GM12878 (cell line): ENCODE measurements around the gene TP73. TPM values are rescaled to one million over a fixed set of nuclear protein-coding genes. Genes with fewer than 3 reads are reported as not detected.

Source experiments
- ATAC-seq: fragments of 200-7000 bp; cut with Tn5 transposase; 3 replicates; pipeline ENCODE4 v1.9.1; 2020; ENCODE audit warnings: mild to moderate bottlenecking, moderate library complexity
- BruUV-seq: library from RNA; stranded (reverse); fragments of 400-500 nt; replicated peaks from 2 replicates; lab custom pipeline; 2021; lab: Mats Ljungman, UMichigan
- CTCF ChIA-PET: fragments of 300-600 bp; sonication (Branson Sonifier 250); formaldehyde crosslinking; extraction: SDS; loops from one replicate; lab custom pipeline; 2021; ENCODE audit warnings: inconsistent platforms; lab: Yijun Ruan, JAX
- POLR2A ChIA-PET: fragments of 350-600 bp; formaldehyde crosslinking; extraction: SDS; loops from one replicate; lab custom pipeline; 2021; ENCODE audit warnings: inconsistent platforms; lab: Charles Lee
- RAD21 ChIA-PET: fragments of 300-600 bp; sonication (Branson Sonifier 250); formaldehyde crosslinking; loops from one replicate; lab custom pipeline; 2023; ENCODE audit warnings: antibody characterized with exemption; ENCODE audit not compliant: unreplicated experiment; lab: Charles Lee
- SMC1A ChIA-PET: fragments of 300-600 bp; sonication (Branson Sonifier 250); formaldehyde crosslinking; loops from one replicate; lab custom pipeline; 2023; ENCODE audit not compliant: unreplicated experiment, uncharacterized antibody; lab: Charles Lee
- DNase-seq: peaks from one replicate; pipeline ENCODE4 v3.0.0-alpha.2; 2011; ENCODE audit warnings: low read depth, low spot score
- FAIRE-seq: peaks from 3 replicates; lab custom pipeline; 2011; peaks lifted over from hg19 to GRCh38; lab: Jason Lieb, UNC
- H2AFZ ChIP-seq: 2 replicates; pipeline ENCODE4 v1.6.0; 2011; ENCODE audit warnings: low read depth, low read length, control low read depth; ENCODE audit not compliant: control insufficient read depth
- H3K27ac ChIP-seq: 2 replicates; pipeline ENCODE4 v1.5.1; 2011; ENCODE audit warnings: control low read depth; ENCODE audit not compliant: control insufficient read depth, insufficient read depth
- H3K27me3 ChIP-seq, 2 experiments: replicated peaks in 1 of 2; 2 replicates each; pipeline versions ENCODE4 v1.6.0 to v1.6.1; 2011; ENCODE audit warnings: low read length in 1 of 2; ENCODE audit not compliant: control insufficient read depth in 2 of 2, insufficient read depth in 2 of 2
- H3K36me3 ChIP-seq, 2 experiments: 2 replicates each; pipeline ENCODE4 v1.5.1; 2011; ENCODE audit warnings: low read length in 1 of 2; ENCODE audit not compliant: control insufficient read depth in 2 of 2, insufficient read depth in 2 of 2
- H3K4me1 ChIP-seq: 2 replicates; pipeline ENCODE4 v1.6.1; 2011; ENCODE audit warnings: mild to moderate bottlenecking, low read length, moderate library complexity, mixed read lengths; ENCODE audit not compliant: control insufficient read depth, insufficient read depth
- H3K4me2 ChIP-seq: 2 replicates; pipeline ENCODE4 v1.6.0; 2011; ENCODE audit warnings: control low read depth; ENCODE audit not compliant: control insufficient read depth, insufficient read depth
- H3K4me3 ChIP-seq: fragments of 200-600 bp; sonication (generic); 2 replicates; pipeline ENCODE4 v1.5.1; 2016
- H3K79me2 ChIP-seq: 2 replicates; pipeline ENCODE4 v1.6.0; 2011; ENCODE audit warnings: low read length; ENCODE audit not compliant: control insufficient read depth, insufficient read depth
- H3K9ac ChIP-seq: 2 replicates; pipeline ENCODE4 v1.8.0; 2011; ENCODE audit warnings: low read length, control low read depth, mixed read lengths; ENCODE audit not compliant: control insufficient read depth, insufficient read depth
- H3K9me3 ChIP-seq: replicated peaks from 3 replicates; pipeline ENCODE4 v1.5.1; 2011; ENCODE audit warnings: mild to moderate bottlenecking, low read length; ENCODE audit not compliant: control insufficient read depth, insufficient read depth
- H4K20me1 ChIP-seq: 2 replicates; pipeline ENCODE4 v1.6.0; 2011; ENCODE audit not compliant: control insufficient read depth, insufficient read depth
- BRCA1 ChIP-seq: IDR thresholded peaks from 2 replicates; pipeline ENCODE4 v1.6.1; 2011; ENCODE audit warnings: low read depth, low read length, improper control_type of control experiment
- CHD4 ChIP-seq: fragments of 200-600 bp; sonication (generic); IDR thresholded peaks from 2 replicates; pipeline ENCODE4 v1.6.1; 2016; ENCODE audit warnings: mild to moderate bottlenecking
- EZH2 ChIP-seq: IDR thresholded peaks from 2 replicates; pipeline ENCODE4 v1.6.1; 2012; ENCODE audit warnings: low read depth, mild to moderate bottlenecking, control low read depth, inconsistent platforms, low read length, borderline replicate concordance; ENCODE audit not compliant: control insufficient read depth
- HDAC6 ChIP-seq: fragments of 200-600 bp; sonication (generic); IDR thresholded peaks from one replicate; pipeline ENCODE4 v1.8.0; 2017; ENCODE audit warnings: antibody characterized with exemption; ENCODE audit not compliant: unreplicated experiment
- HSF1 ChIP-seq: fragments of 150-350 bp; IDR thresholded peaks from 2 replicates; pipeline ENCODE4 v1.6.1; 2014; ENCODE audit warnings: mild to moderate bottlenecking, low read depth, low read length
- MXI1 ChIP-seq: fragments of 150-350 bp; IDR thresholded peaks from 2 replicates; pipeline ENCODE4 v1.6.1; 2011; ENCODE audit warnings: low read depth, mild to moderate bottlenecking, inconsistent platforms, low read length, improper control_type of control experiment
- TARDBP ChIP-seq: IDR thresholded peaks from 2 replicates; pipeline ENCODE4 v1.6.1; 2016; ENCODE audit warnings: borderline replicate concordance
- USF2 ChIP-seq: IDR thresholded peaks from 2 replicates; pipeline ENCODE4 v1.6.1; 2011; ENCODE audit warnings: low read depth, low read length, improper control_type of control experiment, borderline replicate concordance
- ZNF217 ChIP-seq: fragments of 450-650 bp; IDR thresholded peaks from 2 replicates; pipeline ENCODE4 v1.6.1; 2017; ENCODE audit warnings: antibody characterized with exemption, mild to moderate bottlenecking
- ZNF24 ChIP-seq: fragments of 450-650 bp; IDR thresholded peaks from 2 replicates; pipeline ENCODE4 v1.6.1; 2017; ENCODE audit warnings: antibody characterized with exemption, mild to moderate bottlenecking
- ZNF274 ChIP-seq: IDR thresholded peaks from one replicate; pipeline ENCODE4 v1.8.0; 2011; ENCODE audit not compliant: insufficient read length, insufficient read depth
- WGBS: methylation state at CpG from one replicate; pipeline ENCODE4 v1.1.6; 2016; ENCODE audit warnings: low lambda C conversion rate; ENCODE audit not compliant: insufficient replicate concordance, insufficient coverage; ENCODE audit errors: missing lambda C conversion rate; 5-methylcytosine and 5-hydroxymethylcytosine counted together
- in situ Hi-C: fragments of 300-500 bp; cut with MboI; formaldehyde crosslinking; loops from 9 replicates; pipeline ENCODE4 v1.14.3; 2018; ENCODE audit warnings: mixed read lengths
- intact Hi-C: fragments of 100-400 bp; cut with micrococcal nuclease; formaldehyde crosslinking; loops from one replicate; pipeline ENCODE4 v1.14.2; 2022; ENCODE audit not compliant: unreplicated experiment
- polyA plus RNA-seq, 11 experiments: library from polyadenylated mRNA; depleted of rRNA in 4 of 11; unstranded in 6 of 11; stranded (reverse) in 5 of 11; fragments of >200 nt; fragmentation: Nextera tagmentation in 4 of 11; fragmentation: Illumina TruSeq in 1 of 11; extraction: Ambion mirVana in 4 of 11; extraction: Trizol in 1 of 11; gene quantifications; 1 replicate in 1 of 11; 2 replicates in 10 of 11; pipeline versions ENCODE4 v1.2.1 to v1.2.3, GENCODE V29; 2011 to 2016; ENCODE audit warnings: inconsistent platforms in 2 of 11, missing spikeins in 2 of 11, low read depth in 1 of 11
- total RNA-seq, 4 experiments: library from RNA; depleted of rRNA in 3 of 4; stranded (reverse); fragments of >200 nt in 3 of 4; fragmentation: Illumina TruSeq in 1 of 4; extraction: Trizol in 1 of 4; gene quantifications; 2 replicates each; pipeline versions ENCODE4 v1.2.1 to v1.2.3, GENCODE V29; 2013 to 2021

The TP73 gene
- total and polyA plus RNA-seq, 10 of the 15 experiments (the other 5 are each of a cell fraction or from before 2014, with no cell fraction given) = 0.08 to 54.2 (median 14.9) TPM

- Histone ChIP-seq H3K9ac (no peak overlapping the region), H4K20me1 (no peaks in the 10 kb centered on the region), H3K9me3 (no peaks in the 10 kb centered on the region), H3K79me2 (no peaks in the 10 kb centered on the region), H2AFZ (no peak overlapping the region), H3K4me1 (no peaks in the 10 kb centered on the region), H3K27me3 (peaks cover 0 to 4% of the 10 kb centered on the region in 2 experiments; a peak in 2 of 4 replicates), H3K27ac (no peak overlapping the region), H3K4me3 (no peak overlapping the region), H3K4me2 (no peak overlapping the region), H3K36me3 (no peaks in the 10 kb centered on the region)
- ChIA-PET SMC1A (no interaction called here), CTCF (no interaction called here), POLR2A (no interaction called here), RAD21 (interaction anchor here (0.7 kb wide), 1 partner anchor 536 kb away, joined by 3 read pairs; no protein-coding TSS in a partner anchor)
- intact Hi-C loops = no loop called here
- in situ Hi-C loops = no loop called here
- ATAC-seq (no peak), DNase-seq (no peak), FAIRE-seq (no peak)
- BruUV-seq = no TSS peak
- WGBS = 24% methylated on average over 6 of the region's 6 CpGs
- no peak for TF ChIP-seq TARDBP
- TF ChIP-seq ZNF217 = no peak
- TF ChIP-seq ZNF24 = no peak
- TF ChIP-seq EZH2 = no peak
- no peak for TF ChIP-seq ZNF274
- TF ChIP-seq HDAC6 = no peak
Observed at GRCh38 chr1:3759796-3760195, 107.5 kb downstream of the TP73 start.

- Histone ChIP-seq H3K4me3 (no peak overlapping the region), H3K27me3 (no peaks in the 10 kb centered on the region), H3K9ac (no peak overlapping the region), H4K20me1 (no peaks in the 10 kb centered on the region), H3K36me3 (no peaks in the 10 kb centered on the region), H2AFZ (no peak overlapping the region), H3K9me3 (no peaks in the 10 kb centered on the region), H3K27ac (no peak overlapping the region), H3K79me2 (no peaks in the 10 kb centered on the region), H3K4me1 (no peaks in the 10 kb centered on the region), H3K4me2 (no peak overlapping the region)
- CTCF ChIA-PET = no interaction called here
- SMC1A ChIA-PET = no interaction called here
- BruUV-seq = no TSS peak
- POLR2A ChIA-PET = no interaction called here
- intact Hi-C loops = no loop called here
- WGBS = 48% methylated on average over 16 of the region's 17 CpGs
- ATAC-seq = no peak
- RAD21 ChIA-PET = no interaction called here
- in situ Hi-C loops = no loop called here
- FAIRE-seq = no peak
- no peak for DNase-seq
- TF ChIP-seq USF2 = no peak
- no peak for TF ChIP-seq BRCA1
- TF ChIP-seq CHD4 = no peak
- TF ChIP-seq MXI1 = no peak
- no peak for TF ChIP-seq HSF1
Observed at GRCh38 chr1:3761296-3762010, 109.1 kb downstream of the TP73 start.
